Activated CD8-positive, alpha-beta T cell treated with anti-CD3 and anti-CD28 coated beads for 36 hours (primary cell): ENCODE data around the gene KNCN. TPM values are rescaled to one million over a fixed set of nuclear protein-coding genes. Genes with fewer than 3 reads are reported as not detected.

ENCODE experiments used
- ATAC-seq: fragments of 200-7000 bp; cut with Tn5 transposase; one replicate; pipeline ENCODE4 v1.10.0; 2021; ENCODE audit warnings: mild to moderate bottlenecking, moderate library complexity
- CTCF ChIA-PET: fragments of 350-600 bp; sonication (Branson Sonifier 250); formaldehyde crosslinking; loops from one replicate; lab custom pipeline; 2021; ENCODE audit warnings: antibody characterized with exemption; lab: Charles Lee
- POLR2A ChIA-PET: fragments of 350-600 bp; sonication (Branson Sonifier 250); formaldehyde crosslinking; loops from one replicate; lab custom pipeline; 2021; ENCODE audit warnings: antibody characterized with exemption; lab: Charles Lee
- DNase-seq: peaks from one replicate; pipeline ENCODE4 v3.0.0-alpha.2; 2020
- H3K27ac Mint-ChIP-seq: one replicate; pipeline ENCODE4 v1.8.0; 2021; ENCODE audit warnings: mild to moderate bottlenecking, mixed read lengths
- H3K27me3 Mint-ChIP-seq: one replicate; pipeline ENCODE4 v1.8.0; 2021; ENCODE audit warnings: mixed read lengths
- H3K36me3 Mint-ChIP-seq: one replicate; pipeline ENCODE4 v1.8.0; 2021; ENCODE audit warnings: low read depth, mixed read lengths
- H3K4me1 Mint-ChIP-seq: one replicate; pipeline ENCODE4 v1.8.0; 2021; ENCODE audit warnings: low read depth, mixed read lengths
- H3K4me3 Mint-ChIP-seq: one replicate; pipeline ENCODE4 v1.8.0; 2021; ENCODE audit warnings: mild to moderate bottlenecking, moderate library complexity, mixed read lengths
- H3K9me3 Mint-ChIP-seq: one replicate; pipeline ENCODE4 v1.8.0; 2021; ENCODE audit warnings: mixed read lengths
- CTCF ChIP-seq: fragments of 200-600 bp; IDR thresholded peaks from one replicate; pipeline ENCODE4 v1.8.0; 2022; ENCODE audit warnings: antibody characterized with exemption, mild to moderate bottlenecking
- intact Hi-C: fragments of 100-400 bp; cut with micrococcal nuclease; formaldehyde crosslinking; loops from one replicate; pipeline ENCODE4 v1.10.0; 2022
- total RNA-seq, 2 experiments: library from RNA; stranded (reverse); gene quantifications; one replicate each; pipeline ENCODE4 v1.2.3, GENCODE V29; 2021

The KNCN gene
- total RNA-seq, 2 experiments from 2014 or later, result not detected

GRCh38 chr1:46546210-46546609, 5.2 kb downstream of the KNCN start:
- Mint-ChIP-seq H3K27ac (no peak overlapping the region), H3K4me3 (no peak overlapping the region), H3K36me3 (no peaks in the 10 kb centered on the region), H3K27me3 (peaks cover 40% of the 10 kb centered on the region), H3K4me1 (peaks cover 11% of the 10 kb centered on the region), H3K9me3 (no peaks in the 10 kb centered on the region)
- ATAC-seq (no peak), DNase-seq (no peak)
- intact Hi-C loops, result no loop called here
- no peak for TF ChIP-seq CTCF
- POLR2A ChIA-PET, result interaction anchor here (1.3 kb wide), 1 partner anchor 11 kb away, joined by 3 read pairs; no protein-coding TSS in a partner anchor
- CTCF ChIA-PET, result interaction anchor here (0.9 to 2.3 kb wide), 5 partner anchors 11 to 104 kb away, joined by 3 to 7 read pairs (median 5); a partner anchor contains a TSS

GRCh38 chr1:46545784-46546183, 5.7 kb downstream of the KNCN start:
- ChIA-PET POLR2A (interaction anchor here (1.3 kb wide), 1 partner anchor 11 kb away, joined by 3 read pairs; no protein-coding TSS in a partner anchor), CTCF (interaction anchor here (0.9 to 1.6 kb wide), 4 partner anchors 11 to 103 kb away, joined by 3 to 5 read pairs (median 4); a partner anchor contains a TSS)
- intact Hi-C loops, result no loop called here
- no peak for DNase-seq
- peaks cover 42% of the 10 kb centered on the region for H3K27me3 Mint-ChIP-seq
- H3K9me3 Mint-ChIP-seq, result no peaks in the 10 kb centered on the region
- H3K4me3 Mint-ChIP-seq, result no peak overlapping the region
- H3K36me3 Mint-ChIP-seq, result no peaks in the 10 kb centered on the region
- no peak overlapping the region for H3K27ac Mint-ChIP-seq
- H3K4me1 Mint-ChIP-seq, result peaks cover 11% of the 10 kb centered on the region
- no peak for ATAC-seq
- no peak for TF ChIP-seq CTCF

GRCh38 chr1:46544561-46545240, 6.7 kb downstream of the KNCN start:
- intact Hi-C loops, result no loop called here
- DNase-seq, result no peak
- POLR2A ChIA-PET, result interaction anchor here (1.3 kb wide), 1 partner anchor 10 kb away, joined by 3 read pairs; no protein-coding TSS in a partner anchor
- ATAC-seq, result no peak
- CTCF ChIA-PET, result interaction anchor here (1.0 to 1.6 kb wide), 3 partner anchors 10 to 67 kb away, joined by 4 to 5 read pairs (median 5); a partner anchor contains a TSS
- Mint-ChIP-seq H3K4me3 (no peak overlapping the region), H3K36me3 (no peaks in the 10 kb centered on the region), H3K27ac (no peak overlapping the region), H3K27me3 (peaks cover 42% of the 10 kb centered on the region), H3K9me3 (no peaks in the 10 kb centered on the region), H3K4me1 (peaks cover 8% of the 10 kb centered on the region)
- TF ChIP-seq CTCF, result no peak

GRCh38 chr1:46543761-46544560, 7.5 kb downstream of the KNCN start:
- POLR2A ChIA-PET, result no interaction called here
- TF ChIP-seq CTCF, result no peak
- no peak for ATAC-seq
- H3K4me3 Mint-ChIP-seq, result no peak overlapping the region
- peaks cover 42% of the 10 kb centered on the region for H3K27me3 Mint-ChIP-seq
- intact Hi-C loops, result no loop called here
- no peaks in the 10 kb centered on the region for H3K9me3 Mint-ChIP-seq
- no peak overlapping the region for H3K27ac Mint-ChIP-seq
- H3K4me1 Mint-ChIP-seq, result peaks cover 2% of the 10 kb centered on the region
- no peak for DNase-seq
- H3K36me3 Mint-ChIP-seq, result no peaks in the 10 kb centered on the region
- CTCF ChIA-PET, result interaction anchor here (1.1 to 1.9 kb wide), 2 partner anchors 15 to 66 kb away, joined by 3 to 9 read pairs; no protein-coding TSS in a partner anchor
